Spleen (tissue), 7 donors: ENCODE data around the gene PEAK1.

Experiments
- CTCF ChIP-seq, 11 experiments: fragments of 200-600 bp in 7 of 11; fragments of 450-650 bp in 4 of 11; sonication (generic) in 4 of 11; IDR thresholded peaks in 8 of 11; conservative IDR thresholded peaks in 3 of 11; 1 replicate in 7 of 11; 2 replicates in 4 of 11; pipeline versions ENCODE4 v1.4.0 to v1.8.0; 2016 to 2021; ENCODE audit warnings: antibody characterized with exemption in 11 of 11, inconsistent platforms in 4 of 11, mild to moderate bottlenecking in 1 of 11
- POLR2A ChIP-seq, 3 donors: fragments of 450-650 bp; IDR thresholded peaks; one replicate each; pipeline ENCODE4 v1.5.1; 2017; ENCODE audit warnings: antibody characterized with exemption in 3 of 3, mild to moderate bottlenecking in 1 of 3
- POLR2AphosphoS5 ChIP-seq, 3 donors: sonication (generic); formaldehyde crosslinking; IDR thresholded peaks; one replicate each; pipeline ENCODE4 v1.5.1; 2017; ENCODE audit warnings: antibody characterized with exemption in 3 of 3
- donor health status: DM: no; HTN: no; CAD: no; lungs with moderate emphysema.
- donor health status: DM: no; HTN: no; CAD: no.
- donor health status: DM: no; HTN: no; CAD: no.

DNA sequence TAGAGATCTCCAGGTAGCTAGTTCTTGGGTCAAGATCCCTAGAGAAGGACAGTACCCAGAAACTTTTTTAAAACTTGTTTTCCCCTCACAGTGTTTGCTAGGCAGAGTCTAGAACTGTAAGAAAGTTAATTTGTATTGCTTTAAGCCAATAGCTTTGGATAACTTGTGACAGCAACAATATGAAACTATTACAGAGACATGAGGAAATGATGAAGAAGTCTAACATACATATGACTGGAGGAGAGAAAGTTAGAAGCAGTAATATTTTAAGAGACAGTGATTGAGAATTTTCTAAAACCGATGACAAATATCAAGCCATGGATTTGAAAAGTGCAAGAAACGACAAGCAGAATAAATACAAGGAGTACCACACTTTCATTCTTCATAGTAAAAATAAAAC, 10.7 kb upstream of the PEAK1 start:
- TF ChIP-seq CTCF (IDR thresholded peaks at IDR 0.05 in 8 of 11, conservative IDR thresholded peaks at IDR 0.05 in 3 of 11) = no peak
- no peak for TF ChIP-seq POLR2A (IDR thresholded peaks at IDR 0.05)
- no peak for TF ChIP-seq POLR2AphosphoS5 (IDR thresholded peaks at IDR 0.05)
